ENCODE results near the gene ALDH3A2. TPM values are rescaled to one million over a fixed set of nuclear protein-coding genes. Genes with fewer than 3 reads are reported as not detected.

Gene ALDH3A2
- 10 to 100 TPM; 38.3 to 58.0 TPM for total RNA-seq
- long read RNA-seq, transcript ALDH3A2-201 (10 exons, 3,928 nt), result major isoform, 46 of 58 reads
- long read RNA-seq, partial matches to known transcripts, result 2 of 58 reads
- long read RNA-seq, other reads (novel, unspliced or antisense), result 6 of 58 reads

- ATAC-seq (peak; percentile 99), DNase-seq (peak; percentile 99)
- intact Hi-C loops (cut with DNase I), result loop anchor here (5.0 to 10.0 kb wide), 2 partner anchors 116 to 136 kb away; no protein-coding TSS in a partner anchor
Observed at GRCh38 chr17:19648475-19649273, at the start of gene ALDH3A2. Gene ALDH3A2 (plus strand): TSS chr17:19648751. CDS start chr17:19648972, 221 bp downstream.

- DNase-seq, result no peak
- intact Hi-C loops (cut with DNase I), result no loop called here
- ATAC-seq, result no peak
Observed at GRCh38 chr17:19610311-19610710, 38.2 kb upstream of the ALDH3A2 start.

GRCh38 chr17:19610879-19611278 is 37.7 kb upstream of the ALDH3A2 start:
- no peak for ATAC-seq
- intact Hi-C loops (cut with DNase I), result no loop called here
- no peak for DNase-seq

- intact Hi-C loops (cut with DNase I), result no loop called here
- ATAC-seq (no peak), DNase-seq (no peak)
Observed at GRCh38 chr17:19613979-19614378, 34.6 kb upstream of the ALDH3A2 start.

GRCh38 chr17:19614900-19615299 is 33.7 kb upstream of the ALDH3A2 start:
- ATAC-seq (no peak), DNase-seq (no peak)
- intact Hi-C loops (cut with DNase I), result no loop called here

GRCh38 chr17:19618015-19618414 is 30.5 kb upstream of the ALDH3A2 start:
- DNase-seq (no peak), ATAC-seq (no peak)
- intact Hi-C loops (cut with DNase I), result no loop called here

GRCh38 chr17:19619705-19620325 is 28.7 kb upstream of the ALDH3A2 start:
- DNase-seq (no peak), ATAC-seq (no peak)
- intact Hi-C loops (cut with DNase I), result no loop called here

GRCh38 chr17:19621697-19622096 is 26.9 kb upstream of the ALDH3A2 start:
- DNase-seq (no peak), ATAC-seq (no peak)
- intact Hi-C loops (cut with DNase I), result no loop called here

GRCh38 chr17:19626079-19626478 is 22.5 kb upstream of the ALDH3A2 start:
- intact Hi-C loops (cut with DNase I), result no loop called here
- ATAC-seq (no peak), DNase-seq (no peak)

- no peak for DNase-seq
- ATAC-seq, result no peak
- intact Hi-C loops (cut with DNase I), result no loop called here
Observed at GRCh38 chr17:19629449-19629848, 19.1 kb upstream of the ALDH3A2 start.

- intact Hi-C loops (cut with DNase I), result no loop called here
- DNase-seq (no peak), ATAC-seq (no peak)
Observed at GRCh38 chr17:19630035-19630434, 18.5 kb upstream of the ALDH3A2 start.

- DNase-seq (no peak), ATAC-seq (no peak)
- intact Hi-C loops (cut with DNase I), result no loop called here
Observed at GRCh38 chr17:19630661-19631060, 17.9 kb upstream of the ALDH3A2 start.

GRCh38 chr17:19631905-19632304 is 16.6 kb upstream of the ALDH3A2 start:
- ATAC-seq, result no peak
- no peak for DNase-seq
- intact Hi-C loops (cut with DNase I), result no loop called here

- DNase-seq (no peak), ATAC-seq (no peak)
- intact Hi-C loops (cut with DNase I), result loop anchor here in 1 of 2 donors (10.0 kb wide), 1 partner anchor 123 kb away; no protein-coding TSS in a partner anchor
Observed at GRCh38 chr17:19641687-19642372, 6.7 kb upstream of the ALDH3A2 start.

GRCh38 chr17:19642373-19642893 is 6.1 kb upstream of the ALDH3A2 start:
- intact Hi-C loops (cut with DNase I), result loop anchor here in 1 of 2 donors (10.0 kb wide), 1 partner anchor 122 kb away; no protein-coding TSS in a partner anchor
- DNase-seq (no peak), ATAC-seq (no peak)

- ATAC-seq (no peak), DNase-seq (no peak)
- intact Hi-C loops (cut with DNase I), result loop anchor here (5.0 to 10.0 kb wide), 2 partner anchors 120 to 132 kb away; no protein-coding TSS in a partner anchor
Observed at GRCh38 chr17:19644493-19645210, 3.9 kb upstream of the ALDH3A2 start.

GRCh38 chr17:19645734-19646201 is 2.8 kb upstream of the ALDH3A2 start:
- ATAC-seq (no peak), DNase-seq (no peak)
- intact Hi-C loops (cut with DNase I), result loop anchor here (5.0 to 10.0 kb wide), 2 partner anchors 119 to 133 kb away; no protein-coding TSS in a partner anchor

All from left cardiac atrium (tissue), 4 donors.